CD4-positive, alpha-beta memory T cell (primary cell): ENCODE data around the gene HOXB2. TPM values are rescaled to one million over a fixed set of nuclear protein-coding genes. Genes with fewer than 3 reads are reported as not detected.

ENCODE experiments used
- CTCF ChIA-PET: fragments of 350-600 bp; sonication (Branson Sonifier 250); formaldehyde crosslinking; loops from one replicate; lab custom pipeline; 2021; ENCODE audit warnings: inconsistent platforms; ENCODE audit not compliant: partially characterized antibody; lab: Charles Lee
- POLR2A ChIA-PET: fragments of 350-600 bp; sonication (Branson Sonifier 250); formaldehyde crosslinking; loops from one replicate; lab custom pipeline; 2021; ENCODE audit not compliant: partially characterized antibody; lab: Charles Lee
- DNase-seq, 5 donors: peaks; one replicate each; pipeline versions ENCODE4 v3.0.0 to v3.0.0-alpha.2; 2020 to 2022; ENCODE audit warnings: mixed read lengths in 1 of 5
- H3K27ac ChIP-seq: one replicate; pipeline ENCODE4 v1.7.0; 2013; ENCODE audit warnings: low read depth, low read length
- H3K27me3 ChIP-seq: 2 replicates; pipeline ENCODE4 v1.7.0; 2013; ENCODE audit warnings: mild to moderate bottlenecking, low read length, moderate library complexity; ENCODE audit not compliant: insufficient read depth
- H3K36me3 ChIP-seq: 2 replicates; pipeline ENCODE4 v1.7.0; 2013; ENCODE audit warnings: mild to moderate bottlenecking, low read length, moderate library complexity; ENCODE audit not compliant: insufficient read depth
- H3K4me1 ChIP-seq: 2 replicates; pipeline ENCODE4 v1.7.0; 2013; ENCODE audit warnings: mild to moderate bottlenecking, low read length, moderate library complexity; ENCODE audit not compliant: insufficient read depth
- H3K4me3 ChIP-seq, 2 donors: one replicate each; pipeline ENCODE4 v1.7.0; 2013; ENCODE audit warnings: low read length in 2 of 2, mild to moderate bottlenecking in 1 of 2
- H3K9me3 ChIP-seq, 2 donors: one replicate each; pipeline ENCODE4 v1.7.0; 2013; ENCODE audit warnings: low read length in 2 of 2, control low read depth in 1 of 2; ENCODE audit not compliant: control insufficient read depth in 1 of 2
- H3K27ac Mint-ChIP-seq, 7 donors: one replicate each; pipeline ENCODE4 v1.8.0; 2020 to 2021; ENCODE audit warnings: mixed read lengths in 7 of 7, mild to moderate bottlenecking in 6 of 7, inconsistent platforms in 3 of 7, moderate library complexity in 3 of 7
- H3K27me3 Mint-ChIP-seq, 2 donors: one replicate each; pipeline ENCODE4 v1.8.0; 2020 to 2021; ENCODE audit warnings: mixed read lengths in 2 of 2
- H3K36me3 Mint-ChIP-seq, 2 donors: one replicate each; pipeline ENCODE4 v1.8.0; 2020 to 2021; ENCODE audit warnings: mixed read lengths in 2 of 2, inconsistent platforms in 1 of 2, mild to moderate bottlenecking in 1 of 2
- H3K4me1 Mint-ChIP-seq, 4 donors: one replicate each; pipeline ENCODE4 v1.8.0; 2020 to 2021; ENCODE audit warnings: mixed read lengths in 4 of 4, mild to moderate bottlenecking in 1 of 4
- H3K4me3 Mint-ChIP-seq, 8 donors: one replicate each; pipeline ENCODE4 v1.8.0; 2020 to 2021; ENCODE audit warnings: mixed read lengths in 8 of 8, mild to moderate bottlenecking in 7 of 8, moderate library complexity in 6 of 8, inconsistent platforms in 3 of 8
- H3K9me3 Mint-ChIP-seq, 8 donors: one replicate each; pipeline ENCODE4 v1.8.0; 2020 to 2021; ENCODE audit warnings: mixed read lengths in 8 of 8, mild to moderate bottlenecking in 5 of 8, inconsistent platforms in 3 of 8, moderate library complexity in 1 of 8
- intact Hi-C: fragments of 100-400 bp; cut with micrococcal nuclease; formaldehyde crosslinking; loops from one replicate; pipeline ENCODE4 v1.15.1; 2023
- polyA plus RNA-seq, 2 donors: library from polyadenylated mRNA; unstranded; fragments of 300-500 nt; fragmentation: Illumina TruSeq; gene quantifications; one replicate each; pipeline ENCODE4 v1.2.3, GENCODE V29; 2021
- total RNA-seq, 2 experiments: library from RNA; stranded (reverse); gene quantifications; one replicate each; pipeline ENCODE4 v1.2.3, GENCODE V29; 2021

HOXB2 gene
- total and polyA plus RNA-seq, 4 experiments from 2014 or later = 12.7 to 39.2 (median 35.4) TPM

DNA sequence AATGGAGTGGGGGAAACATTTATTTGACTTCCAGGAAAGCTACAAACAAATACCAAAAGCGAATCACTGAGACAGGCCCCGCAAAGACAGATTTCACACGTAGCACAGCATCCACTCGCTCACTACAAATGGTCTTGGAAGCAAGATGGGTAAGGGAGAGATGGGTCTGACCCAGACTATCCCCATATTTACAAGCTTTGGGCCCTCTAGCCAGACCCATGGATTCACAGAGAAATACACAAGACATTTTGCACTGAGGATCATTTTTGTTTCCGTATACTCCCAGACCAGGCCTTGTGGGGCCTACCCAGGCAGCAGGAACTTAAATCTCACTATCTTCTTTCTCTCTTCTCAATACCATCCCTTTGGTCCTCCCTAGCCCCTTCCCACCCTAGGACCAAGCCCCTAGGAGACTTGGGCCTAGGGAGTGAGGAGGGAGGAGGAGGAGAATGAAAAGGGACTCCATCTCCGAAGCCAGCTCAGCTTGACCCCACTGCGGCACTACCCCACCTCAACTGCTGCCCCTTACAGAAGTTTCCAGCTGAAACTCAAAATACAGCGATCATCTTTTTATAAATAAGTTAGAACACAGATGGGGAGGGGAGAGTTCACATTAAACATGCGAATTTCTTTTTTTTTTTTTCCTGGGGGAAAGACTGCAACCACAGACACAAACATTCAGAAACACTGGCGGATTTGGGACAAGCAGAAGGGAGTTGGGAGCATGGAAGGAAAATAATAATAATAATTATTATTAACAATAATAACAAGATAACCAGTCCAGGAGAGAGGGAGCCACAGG lies 46.5 kb upstream of the HOXB2 start:
- ChIA-PET CTCF (interaction anchor here (1.3 to 6.0 kb wide), 8 partner anchors 27 to 328 kb away, joined by 3 to 59 read pairs (median 29); no protein-coding TSS in a partner anchor), POLR2A (interaction anchor here (1.9 kb wide), 1 partner anchor 13 kb away, joined by 8 read pairs; the partner anchor contains the start of gene HOXB4)
- Histone ChIP-seq H3K4me3 (no peak overlapping the region), H3K27ac (no peak overlapping the region), H3K9me3 (no peaks in the 10 kb centered on the region), H3K4me1 (peaks cover 24% of the 10 kb centered on the region), H3K27me3 (peaks cover 39% of the 10 kb centered on the region), H3K36me3 (no peaks in the 10 kb centered on the region)
- DNase-seq = no peak
- peak overlapping the region in 3 of 8 donors; percentile 23 to 54 (median 35) for H3K4me3 Mint-ChIP-seq
- H3K9me3 Mint-ChIP-seq = peaks cover 0 to 2% (median 0%) of the 10 kb centered on the region in 8 donors
- intact Hi-C loops = loop anchor here (5.0 kb wide), 1 partner anchor 564 kb away; no protein-coding TSS in a partner anchor
- peaks cover 11 to 36% (median 25%) of the 10 kb centered on the region in 4 donors for H3K4me1 Mint-ChIP-seq
- peaks cover 42 to 65% of the 10 kb centered on the region in 2 donors for H3K27me3 Mint-ChIP-seq
- no peak overlapping the region for H3K27ac Mint-ChIP-seq
- no peaks in the 10 kb centered on the region for H3K36me3 Mint-ChIP-seq

DNA sequence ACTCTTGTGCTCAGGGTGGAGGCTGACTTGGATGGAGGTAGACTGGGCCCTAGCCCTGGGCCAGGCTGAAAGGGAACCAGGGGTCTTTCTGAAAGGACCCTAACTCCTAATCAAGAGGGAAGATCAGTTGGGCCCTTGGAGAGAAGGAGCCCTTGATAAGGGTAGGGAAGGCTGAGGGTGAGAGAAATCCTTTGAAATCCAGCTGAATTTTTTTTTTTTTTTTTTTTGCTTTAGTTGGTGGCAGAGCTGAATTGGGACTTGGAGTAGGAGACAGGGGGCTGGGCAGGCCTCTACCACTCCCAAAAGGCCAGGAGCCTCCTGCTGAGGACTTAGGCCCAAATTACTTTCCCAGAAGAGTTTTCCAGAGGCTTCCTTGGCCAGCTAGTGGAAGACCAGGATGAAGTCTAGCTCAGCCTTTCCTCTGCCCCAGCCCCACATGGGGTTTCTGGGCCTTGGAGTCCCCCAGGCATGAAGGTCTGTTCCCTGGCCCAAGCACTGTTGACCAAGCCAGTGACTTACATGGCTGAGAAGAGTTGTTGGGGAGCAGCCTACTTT lies 45.8 kb upstream of the HOXB2 start:
- POLR2A ChIA-PET = no interaction called here

DNA sequence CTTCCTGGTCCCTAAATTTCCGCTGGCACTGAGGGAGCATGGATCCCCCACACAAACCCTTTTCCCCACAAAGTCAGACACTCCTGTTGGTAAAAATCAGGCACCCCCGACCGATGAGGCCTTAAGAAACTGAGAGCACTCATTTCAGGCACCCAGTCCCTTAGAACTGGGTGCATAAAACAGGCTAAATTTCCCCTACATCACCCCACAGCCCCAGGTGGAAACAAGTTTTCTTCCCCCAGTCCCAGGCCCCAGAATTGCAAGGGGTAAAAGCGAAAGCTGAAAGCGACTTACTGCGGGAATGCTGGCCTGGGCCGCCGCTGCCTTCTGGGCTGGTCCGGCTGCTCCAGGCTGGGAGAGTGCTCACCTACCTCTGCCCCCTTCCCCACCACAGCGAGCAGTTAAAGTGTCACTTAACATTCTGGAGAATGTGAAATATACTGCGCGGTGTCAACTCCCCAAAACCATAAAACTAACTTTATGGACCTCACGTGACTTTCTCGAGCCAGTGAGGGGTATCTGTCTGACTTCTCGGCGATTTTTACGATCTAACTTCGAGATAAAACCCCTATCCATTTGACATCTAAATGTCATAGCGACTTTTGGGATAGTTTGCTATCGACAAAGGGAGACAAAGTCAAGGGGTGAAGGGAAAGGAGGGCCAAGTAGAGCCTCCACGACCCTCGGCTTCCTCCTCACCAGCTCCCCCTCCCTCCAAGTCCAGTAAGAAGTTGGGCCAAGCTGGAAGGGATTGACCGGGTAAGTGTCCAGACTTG lies 45.1 kb upstream of the HOXB2 start, which contains the start of gene HOXB3:
Gene HOXB3 (minus strand): TSS at position 411 of the 776 bp plus-strand sequence. CDS start 37,767 bp downstream, outside the sequence.
- Histone ChIP-seq H3K4me3 (no peak within 1 kb of the TSS), H3K27ac (no peak within 1 kb of the TSS), H3K4me1 (peaks cover 33% of the 10 kb centered on the region), H3K36me3 (no peaks in the 10 kb centered on the region), H3K9me3 (no peaks in the 10 kb centered on the region), H3K27me3 (peaks cover 38% of the 10 kb centered on the region)
- peaks cover 0 to 2% (median 0%) of the 10 kb centered on the region in 8 donors for H3K9me3 Mint-ChIP-seq
- intact Hi-C loops = loop anchor here (5.0 kb wide), 1 partner anchor 563 kb away; no protein-coding TSS in a partner anchor
- peak within 1 kb of the TSS in 1 of 8 donors; percentile 59 for H3K4me3 Mint-ChIP-seq
- ChIA-PET CTCF (interaction anchor here (1.3 to 6.0 kb wide), 7 partner anchors 98 to 281 kb away, joined by 3 to 59 read pairs (median 7); no protein-coding TSS in a partner anchor), POLR2A (no interaction called here)
- peaks cover 17 to 46% (median 35%) of the 10 kb centered on the region in 4 donors for H3K4me1 Mint-ChIP-seq
- no peak within 1 kb of the TSS for H3K27ac Mint-ChIP-seq
- peaks cover 0 to 5% of the 10 kb centered on the region in 2 donors for H3K36me3 Mint-ChIP-seq
- DNase-seq = no peak
- H3K27me3 Mint-ChIP-seq = peaks cover 42 to 67% of the 10 kb centered on the region in 2 donors

More for the DNA sequence above, 45.8 kb upstream of the HOXB2 start:
- Mint-ChIP-seq H3K27me3 (peaks cover 43 to 67% of the 10 kb centered on the region in 2 donors), H3K4me1 (peaks cover 15 to 40% (median 30%) of the 10 kb centered on the region in 4 donors), H3K9me3 (peaks cover 0 to 2% (median 0%) of the 10 kb centered on the region in 8 donors), H3K36me3 (peaks cover 0 to 2% of the 10 kb centered on the region in 2 donors), H3K27ac (no peak overlapping the region), H3K4me3 (peak overlapping the region in 1 of 8 donors; percentile 59)
- H3K27ac ChIP-seq = no peak overlapping the region
- H3K4me3 ChIP-seq = no peak overlapping the region
- H3K9me3 ChIP-seq = no peaks in the 10 kb centered on the region
- intact Hi-C loops = loop anchor here (5.0 kb wide), 1 partner anchor 563 kb away; no protein-coding TSS in a partner anchor
- no peaks in the 10 kb centered on the region for H3K36me3 ChIP-seq
- CTCF ChIA-PET = interaction anchor here (1.3 to 6.0 kb wide), 6 partner anchors 28 to 282 kb away, joined by 3 to 59 read pairs (median 34); no protein-coding TSS in a partner anchor
- peaks cover 43% of the 10 kb centered on the region for H3K27me3 ChIP-seq
- H3K4me1 ChIP-seq = peaks cover 27% of the 10 kb centered on the region
- DNase-seq = no peak

DNA sequence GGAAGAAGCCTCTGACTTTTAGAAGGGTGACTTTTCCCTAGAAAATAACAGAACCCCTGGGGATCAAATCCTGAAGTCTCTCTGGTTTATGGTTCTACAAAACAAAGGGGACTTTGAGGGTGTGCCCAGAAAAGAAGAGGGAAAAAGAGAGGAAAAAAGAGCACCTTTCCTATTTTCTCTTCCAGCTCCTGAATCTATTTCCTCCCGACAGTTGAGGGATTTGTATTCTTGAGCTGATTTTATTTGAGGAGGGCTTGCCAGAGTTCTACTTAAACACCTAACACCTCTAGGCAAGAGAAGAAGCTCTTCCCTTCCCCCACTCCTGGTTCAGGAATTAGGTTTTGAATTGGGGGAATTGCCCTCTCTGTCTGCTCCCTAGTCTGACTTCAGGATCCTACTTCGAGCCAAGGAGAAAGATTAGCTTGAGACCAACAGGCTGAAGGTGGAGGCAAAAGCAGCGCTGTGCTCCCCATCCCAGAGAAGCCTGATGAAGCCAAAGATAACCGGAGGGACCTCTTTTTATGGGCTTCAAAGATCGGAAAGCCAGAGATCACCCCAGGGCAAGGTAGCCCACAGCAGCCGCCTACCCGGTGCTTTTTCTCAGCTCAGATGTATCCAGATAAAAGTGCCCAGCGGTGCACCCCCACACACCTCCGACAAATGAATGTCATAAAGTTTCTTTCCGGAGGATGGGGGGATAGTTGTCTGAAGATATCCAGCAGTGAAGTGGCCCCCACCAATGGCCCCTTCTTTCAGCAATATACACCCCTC lies 44.3 kb upstream of the HOXB2 start:
- no peak for DNase-seq
- intact Hi-C loops = no loop called here
- peaks cover 18 to 49% (median 38%) of the 10 kb centered on the region in 4 donors for H3K4me1 Mint-ChIP-seq

DNA sequence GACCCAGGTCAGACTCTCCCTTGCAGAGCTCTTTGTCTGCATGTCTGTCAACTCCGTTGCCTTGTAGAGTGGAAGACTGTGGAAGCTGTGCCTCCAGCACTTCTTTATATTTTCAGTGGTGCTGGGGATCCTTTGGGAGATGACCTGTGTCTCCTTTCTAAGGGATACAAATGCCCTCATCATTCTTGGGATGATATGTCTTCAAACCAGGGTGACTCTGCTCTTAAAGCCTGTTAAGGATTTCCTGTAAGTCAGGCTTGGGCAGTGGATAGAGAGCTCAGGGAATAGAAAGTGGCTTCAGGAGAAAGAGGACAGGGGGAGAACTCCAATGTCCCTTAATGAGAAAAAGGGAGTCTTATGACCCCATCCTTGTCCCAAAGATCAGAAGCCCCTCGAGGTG lies 43.6 kb upstream of the HOXB2 start:
- H3K27ac Mint-ChIP-seq = no peak overlapping the region
- H3K9me3 Mint-ChIP-seq = peaks cover 0 to 2% (median 0%) of the 10 kb centered on the region in 8 donors
- ChIA-PET POLR2A (interaction anchor here (1.4 kb wide), 1 partner anchor 88 kb away, joined by 3 read pairs; no protein-coding TSS in a partner anchor), CTCF (interaction anchor here (1.0 to 2.6 kb wide), 6 partner anchors 99 to 280 kb away, joined by 3 to 11 read pairs (median 4); no protein-coding TSS in a partner anchor)
- Histone ChIP-seq H3K4me1 (peaks cover 34% of the 10 kb centered on the region), H3K27me3 (peaks cover 36% of the 10 kb centered on the region), H3K9me3 (no peaks in the 10 kb centered on the region), H3K36me3 (no peaks in the 10 kb centered on the region), H3K4me3 (no peak overlapping the region), H3K27ac (no peak overlapping the region)
- peaks cover 18 to 47% (median 34%) of the 10 kb centered on the region in 4 donors for H3K4me1 Mint-ChIP-seq
- no peak for DNase-seq
- H3K27me3 Mint-ChIP-seq = peaks cover 47 to 69% of the 10 kb centered on the region in 2 donors
- peak overlapping the region in 1 of 8 donors; percentile 50 for H3K4me3 Mint-ChIP-seq
- intact Hi-C loops = no loop called here
- H3K36me3 Mint-ChIP-seq = peaks cover 0 to 5% of the 10 kb centered on the region in 2 donors

More for the DNA sequence above, 44.3 kb upstream of the HOXB2 start:
- peaks cover 44 to 68% of the 10 kb centered on the region in 2 donors for H3K27me3 Mint-ChIP-seq
- no peak overlapping the region for H3K27ac Mint-ChIP-seq
- peaks cover 0 to 5% of the 10 kb centered on the region in 2 donors for H3K36me3 Mint-ChIP-seq
- Histone ChIP-seq H3K4me3 (no peak overlapping the region), H3K27ac (no peak overlapping the region), H3K4me1 (peaks cover 36% of the 10 kb centered on the region), H3K9me3 (no peaks in the 10 kb centered on the region), H3K27me3 (peaks cover 36% of the 10 kb centered on the region), H3K36me3 (no peaks in the 10 kb centered on the region)
- ChIA-PET CTCF (interaction anchor here (1.4 to 2.6 kb wide), 4 partner anchors 100 to 281 kb away, joined by 4 to 11 read pairs (median 6); no protein-coding TSS in a partner anchor), POLR2A (no interaction called here)
- no peak overlapping the region for H3K4me3 Mint-ChIP-seq
- H3K9me3 Mint-ChIP-seq = peaks cover 0 to 2% (median 0%) of the 10 kb centered on the region in 8 donors

DNA sequence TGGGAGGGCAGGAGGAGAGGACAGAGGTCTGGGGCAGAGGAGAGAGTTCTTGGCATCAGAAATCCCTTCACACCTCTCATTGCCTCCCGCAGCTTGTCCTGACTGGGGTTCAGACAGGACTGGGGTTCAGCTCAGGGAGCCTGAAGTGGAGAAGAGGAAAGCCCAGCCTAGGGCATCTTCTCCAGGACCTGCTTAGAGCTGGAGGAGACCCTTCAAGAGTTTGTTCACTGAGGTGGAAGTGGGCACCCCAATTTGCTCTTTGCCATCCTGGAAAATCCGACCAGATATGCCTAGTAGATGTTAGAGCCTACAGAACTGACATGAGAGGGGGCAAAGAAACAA lies 43.1 kb upstream of the HOXB2 start:
- Histone ChIP-seq H3K9me3 (no peaks in the 10 kb centered on the region), H3K4me3 (no peak overlapping the region), H3K36me3 (no peaks in the 10 kb centered on the region), H3K27ac (no peak overlapping the region), H3K4me1 (peaks cover 29% of the 10 kb centered on the region), H3K27me3 (peaks cover 32% of the 10 kb centered on the region)
- Mint-ChIP-seq H3K4me3 (no peak overlapping the region), H3K27me3 (peaks cover 49 to 69% of the 10 kb centered on the region in 2 donors), H3K27ac (peak overlapping the region in 1 of 7 donors; percentile 2), H3K9me3 (peaks cover 0 to 2% (median 0%) of the 10 kb centered on the region in 8 donors), H3K36me3 (peaks cover 0 to 5% of the 10 kb centered on the region in 2 donors), H3K4me1 (peaks cover 16 to 42% (median 32%) of the 10 kb centered on the region in 4 donors)
- ChIA-PET CTCF (interaction anchor here (0.8 to 2.6 kb wide), 9 partner anchors 99 to 563 kb away, joined by 3 to 11 read pairs (median 4); no protein-coding TSS in a partner anchor), POLR2A (interaction anchor here (1.4 to 2.3 kb wide), 2 partner anchors 87 to 254 kb away, joined by 3 to 6 read pairs; no protein-coding TSS in a partner anchor)
- intact Hi-C loops = no loop called here
- DNase-seq = no peak
